PFSK-1 (cell line): ENCODE measurements around the gene R3HDML.

Experiments
- FOXP2 ChIP-seq: optimal IDR thresholded peaks from 2 replicates; pipeline ENCODE3; 2011; ENCODE audit warnings: borderline replicate concordance, control low read depth, inconsistent platforms; ENCODE audit not compliant: insufficient read depth; ENCODE audit errors: extremely low read length, extremely low read depth
- POLR2AphosphoS5 ChIP-seq: IDR thresholded peaks from 2 replicates; pipeline ENCODE4 v1.6.1; 2012; ENCODE audit warnings: low read depth, mild to moderate bottlenecking, control low read depth, low read length, moderate library complexity
- SIN3A ChIP-seq: IDR thresholded peaks from 2 replicates; pipeline ENCODE4 v1.6.1; 2012; ENCODE audit warnings: mild to moderate bottlenecking, low read length, moderate library complexity, borderline replicate concordance; ENCODE audit not compliant: insufficient read depth
- TAF1 ChIP-seq: IDR thresholded peaks from 2 replicates; pipeline ENCODE4 v1.6.1; 2012; ENCODE audit warnings: low read length, control low read depth, borderline replicate concordance; ENCODE audit not compliant: insufficient read depth
- TF ChIP-seq, protein P1 (sequence below), 2 experiments: IDR thresholded peaks; 2 replicates each; pipeline versions ENCODE4 v1.6.1 to v1.8.0; 2011 to 2012; ENCODE audit warnings: low read depth in 2 of 2, low read length in 2 of 2, control low read depth in 1 of 2, inconsistent platforms in 1 of 2, mild to moderate bottlenecking in 1 of 2, moderate library complexity in 1 of 2; ENCODE audit not compliant: insufficient read depth in 1 of 2

Gene R3HDML

DNA sequence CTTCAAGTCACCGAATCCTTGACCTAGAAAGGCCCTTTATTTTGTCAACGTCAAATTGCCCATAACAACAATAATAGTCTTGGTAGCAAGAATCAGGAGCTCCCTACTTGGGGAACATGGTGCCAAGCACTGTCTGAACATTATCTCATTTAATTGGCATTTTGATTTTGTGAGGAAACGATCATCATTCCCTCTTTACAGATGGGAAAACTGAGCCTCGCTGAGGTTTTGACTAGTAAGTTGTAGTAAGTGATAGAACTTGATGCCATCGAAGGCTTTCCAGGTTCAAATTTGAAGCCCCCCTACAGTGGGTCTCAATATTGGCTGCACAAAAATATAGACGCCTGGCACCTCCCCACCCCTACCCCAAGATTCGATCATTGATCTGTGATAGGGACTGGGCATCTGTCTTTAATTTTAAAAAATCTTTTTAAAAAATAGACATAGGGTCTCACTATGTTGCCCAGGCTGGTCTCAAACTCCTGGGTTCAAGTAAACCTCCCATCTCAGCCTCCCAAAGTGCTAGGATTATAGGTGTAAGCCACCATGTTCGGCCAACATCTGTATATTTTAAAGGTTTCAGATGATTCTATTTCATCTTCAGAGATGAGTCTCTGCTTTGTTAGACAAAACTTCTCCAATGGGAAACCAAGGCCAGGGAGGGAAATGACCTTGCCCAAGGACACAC, 55.4 kb downstream of the R3HDML start:
- TF ChIP-seq SIN3A (no peak), TAF1 (no peak), FOXP2 (no peak), POLR2AphosphoS5 (no peak)
- TF ChIP-seq, protein P1, sequence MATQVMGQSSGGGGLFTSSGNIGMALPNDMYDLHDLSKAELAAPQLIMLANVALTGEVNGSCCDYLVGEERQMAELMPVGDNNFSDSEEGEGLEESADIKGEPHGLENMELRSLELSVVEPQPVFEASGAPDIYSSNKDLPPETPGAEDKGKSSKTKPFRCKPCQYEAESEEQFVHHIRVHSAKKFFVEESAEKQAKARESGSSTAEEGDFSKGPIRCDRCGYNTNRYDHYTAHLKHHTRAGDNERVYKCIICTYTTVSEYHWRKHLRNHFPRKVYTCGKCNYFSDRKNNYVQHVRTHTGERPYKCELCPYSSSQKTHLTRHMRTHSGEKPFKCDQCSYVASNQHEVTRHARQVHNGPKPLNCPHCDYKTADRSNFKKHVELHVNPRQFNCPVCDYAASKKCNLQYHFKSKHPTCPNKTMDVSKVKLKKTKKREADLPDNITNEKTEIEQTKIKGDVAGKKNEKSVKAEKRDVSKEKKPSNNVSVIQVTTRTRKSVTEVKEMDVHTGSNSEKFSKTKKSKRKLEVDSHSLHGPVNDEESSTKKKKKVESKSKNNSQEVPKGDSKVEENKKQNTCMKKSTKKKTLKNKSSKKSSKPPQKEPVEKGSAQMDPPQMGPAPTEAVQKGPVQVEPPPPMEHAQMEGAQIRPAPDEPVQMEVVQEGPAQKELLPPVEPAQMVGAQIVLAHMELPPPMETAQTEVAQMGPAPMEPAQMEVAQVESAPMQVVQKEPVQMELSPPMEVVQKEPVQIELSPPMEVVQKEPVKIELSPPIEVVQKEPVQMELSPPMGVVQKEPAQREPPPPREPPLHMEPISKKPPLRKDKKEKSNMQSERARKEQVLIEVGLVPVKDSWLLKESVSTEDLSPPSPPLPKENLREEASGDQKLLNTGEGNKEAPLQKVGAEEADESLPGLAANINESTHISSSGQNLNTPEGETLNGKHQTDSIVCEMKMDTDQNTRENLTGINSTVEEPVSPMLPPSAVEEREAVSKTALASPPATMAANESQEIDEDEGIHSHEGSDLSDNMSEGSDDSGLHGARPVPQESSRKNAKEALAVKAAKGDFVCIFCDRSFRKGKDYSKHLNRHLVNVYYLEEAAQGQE (IDR thresholded peaks at IDR 0.05; ENCODE audit: insufficient read depth in 1 of 2, low read depth in 2 of 2, low read length in 2 of 2) = no peak

DNA sequence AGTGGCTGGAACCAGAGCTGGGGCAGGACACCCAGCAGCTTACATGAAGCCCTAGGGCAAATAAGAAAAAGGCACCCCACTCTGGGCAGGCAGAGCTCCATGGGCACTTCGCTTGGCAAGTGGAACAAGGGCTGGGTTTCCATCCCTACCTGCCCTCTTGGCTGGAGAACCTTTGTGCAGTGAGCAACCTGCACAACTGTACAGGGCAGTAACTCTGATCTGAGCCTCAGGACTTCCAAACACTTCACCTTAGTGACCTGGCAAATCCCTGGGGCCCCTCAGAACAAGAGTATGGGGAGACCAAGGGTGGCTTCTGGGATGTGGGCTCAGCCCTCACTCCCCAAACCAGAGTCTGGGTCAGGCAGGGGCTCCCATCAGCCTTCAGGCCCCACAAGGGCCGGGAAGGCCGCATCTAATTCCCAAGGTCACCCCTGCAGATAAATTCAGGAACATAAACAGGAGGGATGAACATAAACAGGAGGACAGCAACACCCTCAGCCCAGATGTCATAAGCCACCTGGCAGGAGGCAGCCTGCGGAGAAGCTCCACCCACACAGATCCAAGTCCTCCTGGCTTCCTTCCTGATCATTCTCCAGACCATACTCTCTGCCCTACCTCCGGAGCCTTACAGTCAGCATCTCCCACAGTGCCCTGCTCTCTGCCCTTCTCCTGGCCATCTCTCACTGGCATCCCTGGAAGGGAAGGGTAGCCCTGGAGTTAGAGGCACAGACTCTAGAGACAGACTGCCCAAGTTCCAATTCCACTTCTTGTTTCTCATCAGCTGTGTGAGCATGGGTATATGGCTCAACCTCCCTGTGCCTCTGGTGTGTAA, 56.1 kb downstream of the R3HDML start:
- no peak for TF ChIP-seq FOXP2
- no peak for TF ChIP-seq POLR2AphosphoS5
- no peak for TF ChIP-seq TAF1
- TF ChIP-seq, protein P1 (IDR thresholded peaks at IDR 0.05; ENCODE audit: insufficient read depth in 1 of 2, low read depth in 2 of 2, low read length in 2 of 2) = no peak
- TF ChIP-seq SIN3A = no peak

DNA sequence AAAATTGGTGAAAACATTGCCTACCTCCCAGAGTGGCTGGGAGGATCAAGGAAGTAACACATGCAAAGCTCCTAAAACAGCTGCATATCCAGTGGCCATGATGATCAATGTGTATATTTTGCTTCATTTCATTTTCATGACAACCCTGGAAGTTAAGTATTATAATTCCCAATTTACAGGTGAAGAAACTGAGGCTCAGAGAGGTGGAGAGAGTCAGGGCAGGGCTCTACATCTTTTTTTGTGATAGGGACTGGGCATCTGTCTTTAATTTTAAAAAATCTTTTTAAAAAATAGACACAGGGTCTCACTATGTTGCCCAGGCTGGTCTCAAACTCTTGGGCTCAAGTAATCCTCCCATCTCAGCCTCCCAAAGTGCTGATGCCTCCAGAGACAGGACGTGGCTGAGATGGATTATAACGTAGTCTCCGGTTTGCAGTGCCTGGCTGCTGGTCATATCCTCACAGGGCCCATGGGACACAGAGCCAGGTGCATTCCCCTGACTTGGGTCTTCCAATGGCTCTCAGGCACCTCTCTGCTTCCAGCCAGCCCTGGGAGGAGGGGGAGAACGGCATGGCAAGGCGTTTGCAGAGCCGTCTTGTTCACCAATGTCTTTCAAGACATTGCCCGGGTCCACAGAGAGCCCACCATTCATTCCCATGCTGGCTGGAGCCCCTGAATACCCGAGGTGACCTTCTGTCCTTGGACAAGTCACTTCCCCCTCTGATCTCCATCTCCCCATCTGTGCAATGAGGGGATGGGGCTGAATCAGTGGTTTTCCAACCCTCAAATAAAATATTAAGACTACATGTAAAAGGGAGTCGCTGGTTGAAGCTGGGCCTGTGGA, 57.0 kb downstream of the R3HDML start:
- TF ChIP-seq, protein P1 (IDR thresholded peaks at IDR 0.05; ENCODE audit: insufficient read depth in 1 of 2, low read depth in 2 of 2, low read length in 2 of 2) = no peak
- TF ChIP-seq POLR2AphosphoS5 = no peak
- TF ChIP-seq TAF1 = no peak
- TF ChIP-seq FOXP2 = no peak
- TF ChIP-seq SIN3A = no peak

DNA sequence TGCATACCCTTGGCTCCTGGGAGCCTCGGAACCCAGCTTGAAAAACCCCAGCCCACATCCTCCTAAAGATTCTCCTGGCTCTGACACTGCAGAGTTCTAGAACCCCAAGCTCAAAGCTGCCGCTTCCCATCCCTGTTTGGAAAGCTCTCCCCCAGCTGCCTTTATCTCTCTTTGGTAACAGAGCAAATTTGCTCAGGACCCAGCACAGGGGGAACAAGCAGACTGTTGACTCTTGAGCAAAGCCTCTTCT, 57.5 kb downstream of the R3HDML start:
- no peak for TF ChIP-seq SIN3A
- TF ChIP-seq, protein P1 (IDR thresholded peaks at IDR 0.05; ENCODE audit: insufficient read depth in 1 of 2, low read depth in 2 of 2, low read length in 2 of 2) = no peak
- TF ChIP-seq POLR2AphosphoS5 = no peak
- no peak for TF ChIP-seq FOXP2
- no peak for TF ChIP-seq TAF1
